Astrocyte (in vitro differentiated cells and primary cell): ENCODE data around the gene ARMC9.

Source experiments
- CTCF ChIP-seq: IDR thresholded peaks from 2 replicates; pipeline ENCODE4 v1.5.1; 2011; ENCODE audit warnings: low read depth, mild to moderate bottlenecking, inconsistent platforms, low read length, moderate library complexity; ENCODE audit not compliant: insufficient read depth
- EZH2 ChIP-seq: IDR thresholded peaks from 2 replicates; pipeline ENCODE4 v1.6.1; 2012; ENCODE audit warnings: mild to moderate bottlenecking, low read length, inconsistent platforms; ENCODE audit not compliant: insufficient read depth

DNA sequence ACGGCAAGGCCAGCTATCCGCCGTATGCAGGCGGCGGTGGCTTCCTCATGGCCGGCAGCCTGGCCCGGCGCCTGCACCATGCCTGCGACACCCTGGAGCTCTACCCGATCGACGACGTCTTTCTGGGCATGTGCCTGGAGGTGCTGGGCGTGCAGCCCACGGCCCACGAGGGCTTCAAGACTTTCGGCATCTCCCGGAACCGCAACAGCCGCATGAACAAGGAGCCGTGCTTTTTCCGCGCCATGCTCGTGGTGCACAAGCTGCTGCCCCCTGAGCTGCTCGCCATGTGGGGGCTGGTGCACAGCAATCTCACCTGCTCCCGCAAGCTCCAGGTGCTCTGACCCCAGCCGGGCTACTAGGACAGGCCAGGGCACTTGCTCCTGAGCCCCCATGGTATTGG, 200.2 kb downstream of the ARMC9 start:
- TF ChIP-seq CTCF (no peak), EZH2 (no peak)
